Measurements from ENCODE around the gene WDR54. TPM values are rescaled to one million over a fixed set of nuclear protein-coding genes. Genes with fewer than 3 reads are reported as not detected.

Gene WDR54
- total RNA-seq, 4 donors from 2014 or later = 2.3 to 7.0 TPM; not detected in 2

DNA sequence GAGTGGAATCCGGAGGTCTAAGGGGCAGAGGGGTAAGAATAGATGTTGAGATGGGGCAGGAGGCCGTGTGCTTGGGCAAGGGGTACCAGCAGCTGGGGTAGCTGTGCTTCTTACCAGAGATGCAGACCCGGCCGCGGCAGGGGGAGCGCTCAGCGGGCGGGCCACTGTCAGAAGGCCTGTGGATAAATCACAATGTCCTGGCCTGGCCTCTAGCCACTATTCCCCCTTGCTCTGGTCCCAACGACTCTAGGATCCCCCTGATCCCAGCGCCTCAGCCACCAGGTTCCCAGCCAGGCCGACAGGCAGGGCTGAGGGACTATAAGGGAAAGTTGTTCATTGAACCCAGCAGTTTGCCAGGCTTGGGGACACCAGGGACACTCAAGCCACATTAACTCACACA lies 9.0 kb downstream of the WDR54 start:
- no peaks in the 10 kb centered on the region for H3K27me3 ChIP-seq
- 83% methylated on average over 11 of the region's 11 CpGs; no CpG with 5 or more reads in 1 of the 2 donors for WGBS, 2 donors (ENCODE audit: low coverage in 1 of 2)
- intact Hi-C loops (cut with DNase I; ENCODE audit: low total_unique reads) (no loop called here), in situ Hi-C loops (cut with MboI; ENCODE audit: low pct_ligation_motif_present in 1 of 4, low pct_unique_long_range_greater_than_20kb in 1 of 4, low sequenced_read_pairs in 3 of 4) (no loop called here)
- no peak overlapping the region for H3K4me3 ChIP-seq
- no peak for DNase-seq
- peaks cover 0 to 9% (median 0%) of the 10 kb centered on the region in 4 donors for H3K36me3 ChIP-seq
- peaks cover 0 to 18% (median 7%) of the 10 kb centered on the region in 4 donors for H3K4me1 ChIP-seq
- H3K27ac ChIP-seq = peak overlapping the region; percentile 21 to 52 (median 46)
- no peaks in the 10 kb centered on the region for H3K9me3 ChIP-seq
- no peak for TF ChIP-seq POLR2A (IDR thresholded peaks at IDR 0.05)
- TF ChIP-seq EP300 (IDR thresholded peaks at IDR 0.05; ENCODE audit: low read depth) = no peak
- TF ChIP-seq, protein P1, sequence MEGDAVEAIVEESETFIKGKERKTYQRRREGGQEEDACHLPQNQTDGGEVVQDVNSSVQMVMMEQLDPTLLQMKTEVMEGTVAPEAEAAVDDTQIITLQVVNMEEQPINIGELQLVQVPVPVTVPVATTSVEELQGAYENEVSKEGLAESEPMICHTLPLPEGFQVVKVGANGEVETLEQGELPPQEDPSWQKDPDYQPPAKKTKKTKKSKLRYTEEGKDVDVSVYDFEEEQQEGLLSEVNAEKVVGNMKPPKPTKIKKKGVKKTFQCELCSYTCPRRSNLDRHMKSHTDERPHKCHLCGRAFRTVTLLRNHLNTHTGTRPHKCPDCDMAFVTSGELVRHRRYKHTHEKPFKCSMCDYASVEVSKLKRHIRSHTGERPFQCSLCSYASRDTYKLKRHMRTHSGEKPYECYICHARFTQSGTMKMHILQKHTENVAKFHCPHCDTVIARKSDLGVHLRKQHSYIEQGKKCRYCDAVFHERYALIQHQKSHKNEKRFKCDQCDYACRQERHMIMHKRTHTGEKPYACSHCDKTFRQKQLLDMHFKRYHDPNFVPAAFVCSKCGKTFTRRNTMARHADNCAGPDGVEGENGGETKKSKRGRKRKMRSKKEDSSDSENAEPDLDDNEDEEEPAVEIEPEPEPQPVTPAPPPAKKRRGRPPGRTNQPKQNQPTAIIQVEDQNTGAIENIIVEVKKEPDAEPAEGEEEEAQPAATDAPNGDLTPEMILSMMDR (IDR thresholded peaks at IDR 0.05) = no peak
- TF ChIP-seq POLR2AphosphoS5 (IDR thresholded peaks at IDR 0.05) = no peak

DNA sequence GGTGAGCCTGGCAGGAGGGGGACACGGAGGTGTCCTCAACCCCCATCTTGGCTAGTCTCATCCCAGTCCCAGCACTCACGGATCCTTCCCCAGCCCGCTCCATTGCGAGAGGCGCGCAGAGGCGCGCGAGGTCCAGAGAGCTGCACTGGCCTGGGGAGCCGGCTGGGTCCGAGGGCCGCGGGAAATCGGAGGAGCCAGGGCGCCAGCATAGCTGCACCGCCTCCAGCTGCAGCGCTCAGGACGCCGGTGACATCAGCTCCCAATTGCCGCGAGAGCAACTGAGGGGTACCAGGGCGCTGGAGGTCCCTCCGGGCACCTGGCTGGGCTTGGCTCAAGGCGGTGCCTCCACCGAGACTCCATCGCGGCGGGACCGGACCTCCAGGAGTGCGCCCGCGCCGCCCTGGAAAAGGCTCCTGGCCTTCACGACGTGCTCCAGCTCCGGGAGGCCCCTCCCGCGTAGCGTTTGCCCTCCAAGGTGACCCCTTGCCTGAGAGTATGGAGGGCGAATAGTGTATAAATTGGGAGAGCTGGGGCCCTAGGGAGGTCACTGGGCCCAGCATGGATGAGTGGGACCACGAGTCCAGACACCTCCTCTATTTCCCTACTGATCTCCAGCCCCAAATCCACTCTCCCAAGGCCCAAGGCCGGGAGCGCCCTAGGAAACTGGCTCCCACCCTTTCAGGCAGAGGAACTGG lies 14.7 kb downstream of the WDR54 start:
- H3K27ac ChIP-seq = no peak overlapping the region
- intact Hi-C loops (cut with DNase I; ENCODE audit: low total_unique reads) = no loop called here

DNA sequence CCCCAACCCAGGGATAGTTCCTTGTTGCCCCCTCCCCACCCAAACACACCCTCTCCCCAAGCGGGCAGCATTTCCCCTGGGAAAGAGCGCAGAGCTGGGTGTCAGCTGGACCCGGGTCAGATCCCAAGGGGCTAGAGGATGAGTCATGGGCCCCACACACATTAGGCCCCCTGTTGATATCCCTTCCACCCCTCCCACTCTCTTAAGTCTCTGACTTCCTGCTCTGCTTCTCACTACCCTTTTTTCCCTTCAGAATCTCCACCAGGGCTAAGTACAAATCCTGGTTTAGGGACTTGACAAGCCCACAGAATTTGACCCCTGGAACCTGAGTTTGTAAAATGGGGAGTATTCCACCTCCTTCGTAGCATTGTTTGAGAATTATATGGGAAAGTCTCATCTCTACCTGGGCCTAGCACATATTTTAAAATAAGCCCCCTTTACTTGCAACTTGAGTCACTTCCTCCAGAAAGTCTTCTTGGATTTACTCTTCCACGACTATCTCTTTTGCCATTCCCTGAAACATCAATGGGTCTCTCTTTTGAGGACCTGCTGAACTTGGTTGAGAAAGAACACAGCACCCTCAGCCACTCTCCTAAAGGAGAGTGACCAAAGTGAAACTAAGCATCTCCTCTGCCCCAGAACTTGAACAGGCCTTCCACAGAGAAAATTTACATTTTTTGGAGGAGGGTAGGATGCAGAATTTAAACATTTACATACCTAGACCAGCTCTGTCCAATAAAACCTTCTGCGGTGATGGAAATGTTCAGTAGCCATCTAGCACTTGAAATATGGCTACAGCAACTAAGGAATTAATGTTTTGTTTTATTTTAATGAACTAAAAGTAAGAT lies 15.5 kb downstream of the WDR54 start:
- Histone ChIP-seq H3K4me1 (peaks cover 11 to 39% (median 14%) of the 10 kb centered on the region in 4 donors), H3K4me3 (no peak overlapping the region), H3K36me3 (no peaks in the 10 kb centered on the region), H3K27ac (no peak overlapping the region), H3K9me3 (no peaks in the 10 kb centered on the region), H3K27me3 (peaks cover 3% of the 10 kb centered on the region)
- intact Hi-C loops (cut with DNase I; ENCODE audit: low total_unique reads) (no loop called here), in situ Hi-C loops (cut with MboI; ENCODE audit: low pct_ligation_motif_present in 1 of 4, low pct_unique_long_range_greater_than_20kb in 1 of 4, low sequenced_read_pairs in 3 of 4) (no loop called here)
- 56 to 70% methylated on average over 1 to 6 of the region's 6 CpGs for WGBS, 2 donors (ENCODE audit: low coverage in 1 of 2)
- no peak for DNase-seq
- TF ChIP-seq, protein P1 (IDR thresholded peaks at IDR 0.05) = no peak
- no peak for TF ChIP-seq POLR2AphosphoS5 (IDR thresholded peaks at IDR 0.05)
- no peak for TF ChIP-seq POLR2A (IDR thresholded peaks at IDR 0.05)
- no peak for TF ChIP-seq EP300 (IDR thresholded peaks at IDR 0.05; ENCODE audit: low read depth)

More for the DNA sequence above, 14.7 kb downstream of the WDR54 start:
- H3K4me1 ChIP-seq = peaks cover 11 to 31% (median 14%) of the 10 kb centered on the region in 4 donors
- H3K4me3 ChIP-seq = no peak overlapping the region
- TF ChIP-seq EP300 (IDR thresholded peaks at IDR 0.05; ENCODE audit: low read depth) (no peak), POLR2A (IDR thresholded peaks at IDR 0.05) (no peak), POLR2AphosphoS5 (IDR thresholded peaks at IDR 0.05) (no peak)
- TF ChIP-seq, protein P1 (IDR thresholded peaks at IDR 0.05) = no peak
- H3K9me3 ChIP-seq = no peaks in the 10 kb centered on the region
- no peak for DNase-seq
- H3K36me3 ChIP-seq = no peaks in the 10 kb centered on the region
- 87 to 100% methylated on average over 2 to 39 of the region's 43 CpGs for WGBS, 2 donors (ENCODE audit: low coverage in 1 of 2)
- no peaks in the 10 kb centered on the region for H3K27me3 ChIP-seq
- in situ Hi-C loops (cut with MboI; ENCODE audit: low pct_ligation_motif_present in 1 of 4, low pct_unique_long_range_greater_than_20kb in 1 of 4, low sequenced_read_pairs in 3 of 4) = no loop called here

DNA sequence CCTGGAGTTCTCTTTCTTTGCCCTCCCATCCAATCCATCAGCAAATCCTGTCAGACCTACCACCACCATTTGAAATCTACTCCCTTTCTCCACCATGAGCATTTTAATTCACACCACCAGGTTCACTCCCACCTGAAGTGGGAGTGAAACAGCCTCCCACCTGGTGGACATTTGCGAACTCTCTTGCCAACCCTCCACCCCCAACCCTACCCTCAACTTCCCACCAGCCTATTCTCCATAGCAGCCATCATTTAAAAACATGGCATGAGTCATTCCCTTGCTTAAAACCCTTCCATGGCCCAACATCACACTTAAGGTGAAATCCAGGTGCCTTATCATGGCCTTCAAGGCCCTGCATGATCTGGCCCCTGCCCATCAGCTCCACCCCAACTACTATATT lies 16.7 kb downstream of the WDR54 start:
- no peak for DNase-seq
- no peak overlapping the region for H3K27ac ChIP-seq
- TF ChIP-seq, protein P1 (IDR thresholded peaks at IDR 0.05) = no peak
- H3K9me3 ChIP-seq = no peaks in the 10 kb centered on the region
- H3K4me3 ChIP-seq = no peak overlapping the region
- H3K36me3 ChIP-seq = no peaks in the 10 kb centered on the region
- peaks cover 9% of the 10 kb centered on the region for H3K27me3 ChIP-seq
- WGBS, 2 donors (ENCODE audit: low coverage in 1 of 2) = 85 to 100% methylated on average over 1 of the region's 1 CpG
- peaks cover 11 to 44% (median 16%) of the 10 kb centered on the region in 4 donors for H3K4me1 ChIP-seq
- in situ Hi-C loops (cut with MboI; ENCODE audit: low pct_ligation_motif_present in 1 of 4, low pct_unique_long_range_greater_than_20kb in 1 of 4, low sequenced_read_pairs in 3 of 4) (no loop called here), intact Hi-C loops (cut with DNase I; ENCODE audit: low total_unique reads) (no loop called here)

Data from transverse colon (tissue), 4 donors.